Breast epithelium (tissue), 4 donors: ENCODE data around the gene GPR108. TPM values are rescaled to one million over a fixed set of nuclear protein-coding genes. Genes with fewer than 3 reads are reported as not detected.
A peak's percentile ranks its signal among the peaks of the same experiment; 100 is the strongest.

Experiments used
- DNase-seq, 2 donors: peaks; one replicate each; pipeline ENCODE4 v3.0.0-alpha.2; 2019; ENCODE audit warnings: low spot score in 2 of 2
- H3K27ac ChIP-seq, 2 donors: fragments of 200-600 bp; sonication (generic) in 1 of 2; one replicate each; pipeline ENCODE4 v1.5.1; 2016 to 2019; ENCODE audit warnings: mild to moderate bottlenecking in 1 of 2
- H3K27me3 ChIP-seq, 2 donors: fragments of 200-600 bp; sonication (generic) in 1 of 2; one replicate each; pipeline versions ENCODE4 v1.5.1 to v1.6.0; 2017 to 2019; ENCODE audit warnings: control low read depth in 1 of 2, mild to moderate bottlenecking in 1 of 2
- H3K36me3 ChIP-seq: fragments of 200-600 bp; one replicate; pipeline ENCODE4 v1.5.1; 2019
- H3K4me1 ChIP-seq, 2 donors: fragments of 200-600 bp; sonication (generic); one replicate each; pipeline ENCODE4 v1.5.1; 2016 to 2019; ENCODE audit warnings: control low read depth in 1 of 2
- H3K4me3 ChIP-seq, 3 donors: fragments of 200-600 bp; sonication (generic); 1 replicate in 2 of 3; 2 replicates in 1 of 3; pipeline ENCODE4 v1.5.1; 2016 to 2019; ENCODE audit warnings: mild to moderate bottlenecking in 3 of 3, moderate library complexity in 2 of 3
- H3K9me3 ChIP-seq, 2 donors: fragments of 200-600 bp; sonication (generic) in 1 of 2; one replicate each; pipeline ENCODE4 v1.5.1; 2016 to 2019; ENCODE audit warnings: control low read depth in 1 of 2
- POLR2A ChIP-seq: fragments of 450-650 bp; IDR thresholded peaks from one replicate; pipeline ENCODE4 v1.6.1; 2016; ENCODE audit warnings: antibody characterized with exemption, mild to moderate bottlenecking, moderate library complexity
- POLR2AphosphoS5 ChIP-seq, 3 donors: sonication (generic); formaldehyde crosslinking; IDR thresholded peaks; one replicate each; pipeline ENCODE4 v1.6.1; 2017; ENCODE audit warnings: antibody characterized with exemption in 3 of 3
- intact Hi-C: fragments of 100-400 bp; cut with DNase I; formaldehyde crosslinking; loops from one replicate; pipeline ENCODE4 v1.15.1; 2023; ENCODE audit warnings: low total_unique reads
- total RNA-seq, 3 donors: library from RNA; depleted of rRNA; stranded (reverse); fragments of >200 nt; gene quantifications; one replicate each; pipeline ENCODE4 v1.1.0, GENCODE V29; 2016
- TF ChIP-seq, protein P1 (sequence below), 3 donors: fragments of 450-650 bp; IDR thresholded peaks; one replicate each; pipeline ENCODE4 v1.5.1; 2016 to 2017; ENCODE audit warnings: antibody characterized with exemption in 3 of 3, mild to moderate bottlenecking in 3 of 3, moderate library complexity in 3 of 3

Gene GPR108
- total RNA-seq, 3 donors from 2014 or later = 62.9 to 98.1 (median 78.0) TPM

- Histone ChIP-seq H3K27ac (peak overlapping the region in 1 of 2 donors; percentile 5), H3K4me3 (no peak overlapping the region), H3K9me3 (no peaks in the 10 kb centered on the region), H3K36me3 (peaks cover 4% of the 10 kb centered on the region), H3K4me1 (peaks cover 1 to 7% of the 10 kb centered on the region in 2 donors), H3K27me3 (no peaks in the 10 kb centered on the region)
- TF ChIP-seq POLR2A = no peak
- no peak for TF ChIP-seq POLR2AphosphoS5 (IDR thresholded peaks at IDR 0.05)
- TF ChIP-seq, protein P1, sequence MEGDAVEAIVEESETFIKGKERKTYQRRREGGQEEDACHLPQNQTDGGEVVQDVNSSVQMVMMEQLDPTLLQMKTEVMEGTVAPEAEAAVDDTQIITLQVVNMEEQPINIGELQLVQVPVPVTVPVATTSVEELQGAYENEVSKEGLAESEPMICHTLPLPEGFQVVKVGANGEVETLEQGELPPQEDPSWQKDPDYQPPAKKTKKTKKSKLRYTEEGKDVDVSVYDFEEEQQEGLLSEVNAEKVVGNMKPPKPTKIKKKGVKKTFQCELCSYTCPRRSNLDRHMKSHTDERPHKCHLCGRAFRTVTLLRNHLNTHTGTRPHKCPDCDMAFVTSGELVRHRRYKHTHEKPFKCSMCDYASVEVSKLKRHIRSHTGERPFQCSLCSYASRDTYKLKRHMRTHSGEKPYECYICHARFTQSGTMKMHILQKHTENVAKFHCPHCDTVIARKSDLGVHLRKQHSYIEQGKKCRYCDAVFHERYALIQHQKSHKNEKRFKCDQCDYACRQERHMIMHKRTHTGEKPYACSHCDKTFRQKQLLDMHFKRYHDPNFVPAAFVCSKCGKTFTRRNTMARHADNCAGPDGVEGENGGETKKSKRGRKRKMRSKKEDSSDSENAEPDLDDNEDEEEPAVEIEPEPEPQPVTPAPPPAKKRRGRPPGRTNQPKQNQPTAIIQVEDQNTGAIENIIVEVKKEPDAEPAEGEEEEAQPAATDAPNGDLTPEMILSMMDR (IDR thresholded peaks at IDR 0.05) = no peak
- no peak for DNase-seq
- intact Hi-C loops = no loop called here
Observed at GRCh38 chr19:6732803-6733337, 4.5 kb downstream of the GPR108 start.

GRCh38 chr19:6731822-6732221, 5.6 kb downstream of the GPR108 start:
- intact Hi-C loops = no loop called here
- Histone ChIP-seq H3K27ac (no peak overlapping the region), H3K4me3 (no peak overlapping the region), H3K4me1 (peaks cover 0 to 7% of the 10 kb centered on the region in 2 donors), H3K36me3 (peaks cover 4% of the 10 kb centered on the region), H3K9me3 (no peaks in the 10 kb centered on the region), H3K27me3 (no peaks in the 10 kb centered on the region)
- DNase-seq = no peak
- TF ChIP-seq POLR2AphosphoS5 (IDR thresholded peaks at IDR 0.05) (no peak), POLR2A (no peak)
- TF ChIP-seq, protein P1 (IDR thresholded peaks at IDR 0.05) = no peak

- H3K27ac ChIP-seq = no peak overlapping the region
- no peak for TF ChIP-seq POLR2A
- no peak for TF ChIP-seq POLR2AphosphoS5 (IDR thresholded peaks at IDR 0.05)
- DNase-seq = no peak
- intact Hi-C loops = no loop called here
- peaks cover 0 to 6% of the 10 kb centered on the region in 2 donors for H3K4me1 ChIP-seq
- no peak overlapping the region for H3K4me3 ChIP-seq
- H3K27me3 ChIP-seq = no peaks in the 10 kb centered on the region
- no peaks in the 10 kb centered on the region for H3K9me3 ChIP-seq
- peaks cover 4% of the 10 kb centered on the region for H3K36me3 ChIP-seq
Observed at GRCh38 chr19:6730941-6731670, 6.3 kb downstream of the GPR108 start.

DNA sequence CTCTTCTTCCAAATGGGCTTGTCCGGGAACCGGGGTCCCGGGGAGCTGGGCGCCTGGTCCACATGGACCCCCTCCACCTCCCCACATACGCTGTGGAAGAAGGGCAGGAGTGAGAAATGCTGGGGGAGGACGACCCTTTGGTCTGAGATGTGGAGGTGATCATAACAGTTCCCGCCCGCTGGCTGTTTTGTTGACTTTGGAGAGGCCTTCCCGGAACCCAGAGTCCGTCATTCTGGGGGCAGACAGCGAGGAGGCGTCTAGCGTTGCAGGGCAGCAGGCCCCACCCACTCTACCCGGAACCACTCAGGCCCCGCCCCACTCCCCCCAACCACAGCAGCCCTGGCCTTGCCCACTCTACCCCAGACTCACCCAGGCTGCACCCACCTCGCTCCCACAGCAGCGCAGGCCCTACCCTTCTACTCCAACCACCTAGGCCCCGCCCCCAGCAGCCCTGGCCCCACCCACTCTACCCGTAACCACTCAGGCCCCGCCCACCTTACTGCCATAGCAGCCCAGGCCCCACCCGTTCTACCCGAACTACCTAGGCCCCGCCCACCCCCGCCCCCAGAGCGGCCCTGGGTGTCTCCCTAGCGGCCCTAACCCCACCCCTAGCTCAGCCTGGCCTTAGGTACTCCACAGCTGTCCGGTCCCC, 7.1 kb downstream of the GPR108 start:
- Histone ChIP-seq H3K27me3 (no peaks in the 10 kb centered on the region), H3K4me1 (no peaks in the 10 kb centered on the region), H3K4me3 (no peak overlapping the region), H3K36me3 (peaks cover 4% of the 10 kb centered on the region), H3K9me3 (no peaks in the 10 kb centered on the region), H3K27ac (peak overlapping the region in 1 of 2 donors; percentile 35)
- intact Hi-C loops = no loop called here
- TF ChIP-seq POLR2AphosphoS5 (IDR thresholded peaks at IDR 0.05) (no peak), POLR2A (no peak)
- TF ChIP-seq, protein P1 (IDR thresholded peaks at IDR 0.05) = no peak
- no peak for DNase-seq

DNA sequence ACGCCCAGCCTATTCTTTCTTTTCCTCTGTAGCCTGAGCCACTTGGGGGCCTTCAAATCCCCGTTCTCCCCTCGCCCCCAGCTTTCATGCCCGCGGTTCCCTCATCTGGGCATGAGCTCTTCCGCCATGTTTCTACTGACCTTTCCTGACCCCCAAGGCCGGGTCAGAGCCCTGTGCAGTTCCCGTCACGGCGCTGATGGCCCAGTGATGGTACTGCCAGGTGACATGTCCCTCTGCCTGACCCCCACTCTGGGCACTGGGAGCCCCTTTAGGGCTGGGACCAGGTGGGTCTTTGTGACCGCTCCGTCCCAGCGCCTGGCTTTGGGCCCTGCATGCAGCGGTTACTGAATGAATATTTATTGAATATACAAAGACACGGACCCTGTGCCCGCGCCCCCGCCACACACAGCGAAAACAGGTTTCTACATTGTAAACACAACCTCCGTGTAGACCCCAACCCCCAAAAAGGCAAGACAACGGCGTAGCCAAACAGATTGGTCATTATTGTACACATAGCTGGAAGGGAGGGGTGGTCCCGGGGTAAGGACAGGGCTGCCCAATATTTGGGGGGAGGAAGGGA, 7.7 kb downstream of the GPR108 start:
- TF ChIP-seq, protein P1 (IDR thresholded peaks at IDR 0.05) = no peak
- TF ChIP-seq POLR2AphosphoS5 (IDR thresholded peaks at IDR 0.05) (no peak), POLR2A (no peak)
- Histone ChIP-seq H3K9me3 (no peaks in the 10 kb centered on the region), H3K27ac (peak overlapping the region in 1 of 2 donors; percentile 35), H3K4me3 (no peak overlapping the region), H3K27me3 (no peaks in the 10 kb centered on the region), H3K4me1 (no peaks in the 10 kb centered on the region), H3K36me3 (peaks cover 4% of the 10 kb centered on the region)
- DNase-seq = no peak
- intact Hi-C loops = no loop called here
